Mammary epithelial cell (primary cell): ENCODE results near the gene ADPRS.

Source experiments
- CTCF ChIP-seq, 2 donors: IDR thresholded peaks in 1 of 2; conservative IDR thresholded peaks in 1 of 2; 2 replicates each; pipeline ENCODE4 v1.5.1; 2011 to 2012; ENCODE audit warnings: inconsistent platforms in 2 of 2, low read length in 2 of 2, mild to moderate bottlenecking in 2 of 2, control low read depth in 1 of 2, low read depth in 1 of 2; ENCODE audit not compliant: insufficient read depth in 1 of 2; ENCODE audit errors: extremely low read depth in 1 of 2
- EZH2 ChIP-seq: IDR thresholded peaks from 2 replicates; pipeline ENCODE4 v1.6.1; 2012; ENCODE audit warnings: low read length, inconsistent platforms, borderline replicate concordance

- TF ChIP-seq EZH2 (no peak), CTCF (conservative IDR thresholded peaks at IDR 0.05 in 1 of 2, IDR thresholded peaks at IDR 0.05 in 1 of 2; ENCODE audit: extremely low read depth in 1 of 2, insufficient read depth in 1 of 2, low read depth in 1 of 2, low read length in 2 of 2) (no peak)
Observed at GRCh38 chr1:36089393-36090121, 865 bp downstream of the ADPRS start.
